DMS114 treated with DMSO at 0.1 percent for 48 hours (cell line): Measurements from ENCODE around the gene TSPYL4.

ENCODE experiments used
- DNase-seq: peaks from one replicate; lab custom pipeline; 2025; ENCODE audit not compliant: unreplicated experiment; lab: John Stamatoyannopoulos, UW

The TSPYL4 gene

DNA sequence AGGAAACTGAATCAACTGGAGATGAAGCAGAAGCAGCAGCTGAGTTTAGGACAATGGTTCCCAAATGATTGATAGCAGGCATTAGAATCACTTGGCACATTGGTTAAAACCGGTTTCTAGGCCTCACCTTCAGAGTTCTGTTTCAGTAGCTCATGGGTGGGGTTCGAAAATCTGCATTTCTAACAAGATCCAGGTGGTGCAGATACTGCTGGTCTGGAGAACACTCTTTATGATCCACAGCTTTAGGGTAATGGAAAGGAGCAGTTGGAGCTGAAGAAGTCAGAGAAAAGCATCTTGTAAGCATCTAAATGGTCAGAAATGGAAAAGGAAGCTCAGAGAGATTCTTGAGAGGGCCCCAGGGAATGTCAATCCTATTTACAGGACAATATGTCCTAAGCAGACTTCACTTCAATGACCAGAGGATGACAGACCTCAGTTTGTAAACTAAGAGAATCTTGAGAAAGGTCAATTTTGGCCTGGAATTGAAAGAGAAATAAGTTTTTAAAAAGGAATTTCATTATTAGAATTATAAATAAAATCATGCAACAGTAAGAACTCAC lies 17.4 kb upstream of the TSPYL4 start:
- DNase-seq, result no peak

DNA sequence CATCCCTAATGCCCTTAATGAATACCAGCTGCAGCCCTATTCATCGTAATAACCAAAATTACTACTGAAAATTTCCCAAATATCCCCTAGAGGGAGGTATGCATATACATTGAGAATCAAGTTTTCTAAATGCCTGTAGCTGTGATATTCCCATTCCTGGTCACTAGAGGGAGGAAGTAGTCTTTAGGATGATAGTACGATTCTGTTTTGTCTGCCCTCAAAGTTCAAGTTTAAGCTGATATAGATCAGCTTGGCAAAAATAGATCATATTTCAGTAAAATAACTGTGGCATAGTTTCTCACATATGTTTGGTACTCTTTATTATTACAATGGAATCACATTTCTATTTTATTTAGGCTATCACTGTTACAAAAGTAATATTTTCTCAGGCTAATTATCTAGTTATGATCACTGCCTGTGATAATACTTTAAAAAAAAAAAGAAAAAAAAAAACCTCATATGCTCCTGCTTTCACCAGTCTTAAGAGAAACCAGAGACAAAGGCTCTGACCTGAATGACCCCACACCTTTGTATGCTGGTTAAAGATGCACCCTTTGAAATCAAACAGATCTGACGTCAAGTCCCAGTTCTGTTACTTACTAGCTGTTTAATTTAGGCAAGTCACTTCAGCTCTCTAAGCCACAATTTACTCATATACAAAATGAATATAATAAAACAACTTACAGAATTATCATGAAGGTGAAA lies 14.9 kb upstream of the TSPYL4 start:
- peak; percentile 89 for DNase-seq

DNA sequence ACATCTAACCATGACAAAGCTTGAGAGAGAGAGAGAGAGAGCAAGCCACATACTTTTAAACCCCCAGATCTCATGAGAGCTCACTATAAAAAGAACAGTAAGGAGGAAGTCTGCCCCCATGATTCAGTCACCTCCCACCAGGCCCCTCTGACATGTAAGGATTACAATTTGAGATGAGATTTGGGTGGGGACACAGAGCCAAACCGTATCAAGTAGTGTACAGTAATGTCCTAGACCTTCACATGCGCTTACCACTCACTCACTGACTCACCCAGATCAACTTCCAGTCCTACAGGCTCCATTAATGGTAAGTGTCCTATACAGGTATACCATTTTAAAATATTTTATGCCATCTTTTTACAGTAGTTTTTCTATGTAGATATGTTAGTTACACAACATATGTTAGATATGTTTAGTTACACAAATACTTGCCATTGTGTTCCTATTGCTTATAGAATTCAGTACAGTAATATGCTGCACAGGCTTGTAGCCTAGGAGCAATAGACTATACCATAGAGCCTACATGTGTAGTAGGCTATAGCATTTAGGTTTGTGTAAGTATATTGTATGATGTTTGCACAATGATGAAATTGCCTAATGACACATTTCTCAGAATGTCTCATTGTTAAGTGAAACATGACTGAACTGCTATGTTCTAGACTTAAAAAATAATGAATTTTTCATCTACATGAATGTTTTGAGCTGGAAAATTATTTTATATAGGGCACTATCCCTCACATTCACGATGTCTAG lies 14.1 kb upstream of the TSPYL4 start:
- DNase-seq, result no peak

DNA sequence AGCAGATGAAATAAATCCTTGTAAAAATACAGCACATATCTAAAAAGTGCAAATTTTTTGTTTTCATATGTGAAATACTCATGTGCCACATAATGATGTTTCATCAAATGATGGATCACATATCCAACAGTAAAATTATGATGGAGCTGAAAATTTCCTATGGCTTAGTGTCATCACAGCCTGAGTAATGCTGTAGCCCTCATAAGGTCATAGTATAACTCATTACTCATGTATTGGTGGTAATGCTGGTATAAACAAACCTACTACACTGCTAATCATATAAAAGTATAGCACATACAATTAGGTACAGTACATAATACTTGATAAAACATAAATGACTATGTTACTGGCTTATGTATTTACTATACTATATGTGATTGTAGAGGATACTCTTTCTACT lies 12.9 kb upstream of the TSPYL4 start:
- DNase-seq, result no peak

DNA sequence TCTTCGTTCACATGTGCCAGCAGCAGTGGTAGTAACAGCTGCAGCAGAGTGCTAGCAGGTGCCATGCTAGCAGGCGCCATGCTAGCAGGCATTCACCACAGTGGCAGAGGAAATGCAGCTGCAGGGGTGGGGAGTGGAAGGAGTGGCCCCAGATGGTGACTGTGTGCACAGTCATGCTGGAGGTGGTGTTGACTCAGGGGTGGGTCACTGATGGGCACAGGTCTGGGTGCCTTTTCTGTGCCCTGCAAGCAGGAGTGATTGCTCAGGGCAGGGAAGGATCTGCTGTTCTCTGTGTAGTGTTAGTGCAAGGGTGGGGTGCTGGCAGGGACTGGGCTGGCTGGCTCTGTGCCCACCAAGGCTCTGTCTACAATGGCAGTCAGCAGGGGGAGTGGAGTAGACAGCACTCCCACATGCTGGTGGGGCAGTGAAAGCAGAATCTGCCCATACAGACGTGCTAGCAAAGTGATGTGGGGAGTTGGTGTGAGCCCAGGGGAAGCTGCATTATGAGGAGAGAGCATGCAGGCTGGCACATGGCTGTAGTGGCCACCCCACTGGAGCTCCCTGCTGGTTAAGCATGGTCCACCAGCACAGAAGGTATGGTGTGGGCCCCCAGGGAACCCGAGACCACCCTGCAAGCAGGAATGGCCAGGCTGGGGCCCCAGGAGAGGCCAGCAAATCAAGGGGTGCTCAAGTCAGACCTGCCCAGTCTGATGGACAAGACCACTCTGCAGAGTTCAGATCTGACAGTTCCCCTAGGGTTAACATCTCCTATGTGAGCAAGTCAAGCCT lies 11.4 kb upstream of the TSPYL4 start:
- DNase-seq, result no peak

DNA sequence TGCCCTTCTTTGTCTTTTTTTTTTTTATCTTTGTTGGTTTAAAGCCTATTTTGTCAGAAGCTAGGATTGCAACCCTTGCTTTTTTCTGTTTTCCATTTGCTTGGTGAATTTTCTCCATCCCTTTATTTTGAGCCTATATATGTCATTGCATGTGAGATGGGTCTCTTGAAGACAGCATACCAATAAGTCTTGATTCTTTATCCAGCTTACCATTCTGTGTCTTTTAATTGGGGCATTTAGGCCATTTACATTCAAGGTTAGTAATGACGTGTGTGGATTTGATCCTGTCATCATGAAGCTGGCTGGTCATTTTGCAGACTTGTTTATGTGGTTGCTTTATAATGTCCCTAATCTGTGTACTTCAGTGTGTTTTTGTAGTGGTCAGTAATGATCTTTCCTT lies 9.5 kb upstream of the TSPYL4 start:
- DNase-seq, result no peak

DNA sequence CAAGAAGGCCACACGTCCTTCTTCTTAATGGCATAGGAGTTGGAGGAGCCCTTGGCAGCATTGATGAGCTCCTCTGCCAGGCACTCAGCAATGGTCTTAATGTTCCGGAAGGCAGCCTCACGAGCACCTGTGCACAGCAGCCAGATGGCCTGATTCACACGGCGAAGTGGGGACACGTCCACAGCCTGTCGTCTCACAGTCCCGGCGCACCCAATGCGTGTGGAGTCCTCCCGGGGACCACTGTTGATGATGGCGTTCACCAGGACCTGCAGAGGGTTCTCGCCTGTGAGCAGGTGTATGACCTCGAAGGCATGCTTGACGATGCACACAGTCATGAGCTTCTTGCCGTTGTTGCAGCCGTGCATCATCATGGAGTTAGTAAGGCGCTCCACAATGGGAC lies 4.6 kb upstream of the TSPYL4 start:
- no peak for DNase-seq

DNA sequence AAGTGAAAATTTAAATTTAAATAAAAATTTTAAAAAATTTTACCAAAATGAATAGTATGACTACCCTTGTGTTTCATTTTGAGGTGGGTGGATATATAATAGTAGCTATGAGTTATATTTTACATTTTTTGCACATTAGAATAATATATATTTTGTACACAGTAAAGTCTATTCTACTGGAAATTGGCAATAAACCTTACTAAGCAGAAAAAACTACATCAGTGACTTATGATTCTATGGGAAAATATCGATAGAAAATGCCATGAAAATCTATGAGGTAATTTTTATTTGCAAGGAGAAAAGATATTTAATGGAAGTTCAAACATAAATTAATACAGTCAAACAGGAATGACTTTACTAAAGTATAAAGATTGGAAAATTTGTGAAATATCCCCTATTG lies 2.8 kb upstream of the TSPYL4 start:
- DNase-seq, result no peak

DNA sequence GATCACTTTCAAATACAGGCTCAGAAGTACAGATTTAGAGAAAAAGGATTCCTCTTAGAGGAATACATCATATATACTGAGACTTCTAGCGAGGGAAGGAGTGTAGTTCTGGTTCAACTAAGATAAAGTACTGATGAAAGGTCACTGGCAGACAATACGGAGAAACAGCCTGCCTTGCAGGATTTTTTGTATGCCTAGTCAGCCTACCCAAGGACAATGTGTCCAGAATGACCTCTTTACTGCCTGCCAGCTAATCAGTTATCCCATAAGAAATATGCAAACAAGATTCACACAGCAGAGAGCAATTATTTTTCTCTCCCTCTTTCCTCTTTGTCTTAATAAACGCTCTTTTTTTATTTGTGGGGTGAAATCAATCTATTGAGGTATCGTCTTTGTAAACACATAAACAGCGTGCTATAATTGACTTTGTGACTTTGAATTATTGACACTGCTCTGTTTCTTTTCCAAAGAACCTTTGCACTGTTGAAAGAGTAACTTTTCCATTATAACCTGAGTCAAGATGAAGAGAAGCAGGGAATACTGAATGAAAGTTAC lies 1.4 kb upstream of the TSPYL4 start:
- no peak for DNase-seq

DNA sequence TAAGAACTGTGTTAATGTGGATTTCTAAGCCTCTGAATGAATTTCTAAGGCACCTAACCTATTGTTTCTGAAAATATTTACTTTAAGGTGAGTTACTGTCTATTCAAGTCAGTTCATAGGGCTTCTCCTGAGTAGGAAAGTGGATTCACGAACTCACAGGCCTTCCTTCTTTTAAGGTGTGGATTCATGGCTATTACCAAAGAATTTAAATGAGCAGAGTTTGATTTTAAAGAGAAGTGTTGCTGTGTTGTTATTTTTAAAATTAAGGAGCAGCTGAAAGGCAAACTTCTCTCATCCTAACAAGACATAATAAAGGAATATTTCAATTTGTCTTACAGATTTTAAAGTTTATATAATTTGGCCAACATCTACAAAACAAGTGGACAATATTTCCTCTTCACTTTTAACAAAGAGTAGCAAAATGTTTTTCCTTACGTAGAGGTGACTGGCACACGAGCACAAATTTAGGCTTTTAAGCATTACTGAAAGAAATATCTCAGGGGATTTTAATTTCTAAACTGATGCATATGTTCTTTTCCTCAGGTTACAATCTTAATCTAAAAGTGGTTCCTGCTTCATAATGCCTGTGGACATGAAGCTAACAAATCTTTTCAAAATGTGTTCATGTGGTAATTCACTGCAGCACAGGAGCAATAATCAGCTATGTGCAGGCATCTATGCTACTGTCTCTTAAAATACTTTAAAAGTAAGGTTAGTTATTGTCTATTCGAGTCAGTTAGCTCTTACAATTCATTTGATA lies 602 bp upstream of the TSPYL4 start:
- DNase-seq, result no peak

DNA sequence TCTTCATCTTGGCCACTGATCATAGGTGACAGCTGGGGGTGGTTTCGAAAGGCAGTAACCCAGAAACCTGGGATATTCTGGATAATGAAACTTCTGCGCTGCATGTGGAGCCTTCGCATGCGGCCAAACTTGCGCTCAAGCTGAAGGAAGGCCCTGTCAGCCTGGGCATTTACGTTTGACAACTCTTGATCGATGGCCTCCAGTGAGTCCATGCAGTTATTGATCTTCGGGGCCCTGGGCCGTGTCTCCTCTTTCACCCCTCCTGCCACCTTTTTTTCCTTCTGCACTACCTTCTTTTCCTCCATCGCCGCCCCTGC lies 729 bp downstream of the TSPYL4 start:
- no peak for DNase-seq

DNA sequence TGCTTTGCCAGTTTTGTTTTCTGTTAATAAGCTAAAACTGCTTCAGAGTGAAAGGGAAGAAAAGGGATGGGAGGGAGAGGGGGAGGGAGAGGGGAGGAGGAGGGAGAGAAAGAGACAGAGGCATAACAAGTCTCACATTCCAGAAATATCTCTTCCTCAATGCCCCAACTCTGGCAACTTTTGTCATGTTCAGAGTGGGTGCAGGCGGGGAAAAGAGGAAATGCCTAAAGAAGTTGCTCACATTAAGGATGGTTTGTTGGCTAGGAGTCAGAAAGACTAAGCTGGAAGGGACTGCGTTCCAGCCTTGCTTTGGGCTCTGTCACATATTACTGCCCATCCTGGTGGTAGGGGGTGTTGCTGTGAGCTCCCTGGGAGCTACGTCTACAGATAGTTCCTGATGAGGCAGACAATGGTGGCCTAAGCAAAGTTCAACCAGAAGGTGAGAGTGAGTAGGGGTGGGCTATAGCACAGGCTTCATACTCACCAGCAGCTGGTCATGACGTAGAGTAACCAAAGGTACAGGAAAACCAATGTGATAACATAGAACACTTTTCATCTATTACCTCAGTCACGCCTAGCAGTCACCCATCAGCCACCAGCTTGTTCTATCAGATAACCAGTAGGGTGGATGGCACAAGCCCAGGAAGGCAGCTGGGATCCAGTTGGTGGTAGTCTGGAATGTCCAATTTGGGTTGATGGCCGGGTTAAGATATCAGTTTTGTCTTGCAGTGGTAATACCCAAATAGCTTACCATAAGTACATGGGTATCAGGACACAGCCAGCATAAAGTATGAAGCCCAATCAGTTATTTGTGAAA lies 2.1 kb downstream of the TSPYL4 start:
- DNase-seq, result no peak

DNA sequence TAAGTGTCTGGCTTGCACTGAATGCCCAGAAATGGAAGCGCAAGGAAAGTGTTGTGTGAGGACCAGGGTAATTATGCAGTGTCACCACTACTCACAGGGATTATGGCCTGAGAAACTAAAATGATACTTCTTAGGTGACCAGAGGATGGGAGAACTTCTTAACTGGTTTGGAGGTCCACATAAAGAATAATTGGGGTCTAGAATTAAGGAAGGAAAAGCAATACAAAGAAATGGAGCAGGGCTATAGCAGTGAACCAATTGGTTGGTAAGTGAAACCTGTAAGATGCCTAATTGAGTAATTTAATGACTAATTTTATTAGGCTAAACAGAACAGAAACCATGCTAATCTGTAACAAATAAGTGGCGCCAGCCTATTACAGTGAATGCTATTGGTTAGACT lies 5.3 kb downstream of the TSPYL4 start:
- DNase-seq, result no peak

DNA sequence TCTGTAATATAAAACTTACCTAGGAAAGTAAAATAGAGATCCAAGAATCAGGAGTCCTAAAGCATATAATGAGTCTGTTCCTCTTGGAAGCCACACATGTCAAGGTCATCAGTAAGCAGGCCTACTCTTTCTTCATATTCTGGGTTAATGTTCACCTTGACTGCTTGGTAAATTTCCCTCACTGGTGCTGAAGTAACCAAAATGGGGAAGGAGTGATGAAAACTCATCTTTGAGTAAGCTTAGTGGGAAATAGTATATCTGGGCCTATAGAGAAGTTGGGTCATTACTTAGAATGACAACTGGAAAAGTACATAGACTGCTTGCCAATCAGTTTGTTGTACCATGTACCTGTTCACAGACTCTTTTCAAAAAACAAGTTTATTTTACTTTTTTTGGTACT lies 6.6 kb downstream of the TSPYL4 start:
- no peak for DNase-seq

DNA sequence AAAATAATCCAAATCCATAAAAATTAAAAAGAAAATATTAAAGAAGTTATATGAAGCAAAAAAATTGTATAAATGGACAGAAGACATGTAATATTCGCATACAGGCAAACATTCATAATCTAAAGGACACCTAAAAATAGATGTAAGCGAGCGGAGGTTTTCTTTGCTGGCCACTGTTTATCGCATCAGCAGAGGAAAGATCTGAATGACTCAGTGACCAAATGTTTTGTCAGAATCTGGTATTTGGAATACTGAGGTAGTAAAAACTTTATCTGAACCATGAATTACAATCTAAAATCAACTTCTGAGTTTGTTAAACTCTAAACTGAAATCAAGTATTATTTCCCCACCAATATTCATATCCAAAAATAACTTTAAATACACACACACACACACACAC lies 7.8 kb downstream of the TSPYL4 start:
- no peak for DNase-seq

DNA sequence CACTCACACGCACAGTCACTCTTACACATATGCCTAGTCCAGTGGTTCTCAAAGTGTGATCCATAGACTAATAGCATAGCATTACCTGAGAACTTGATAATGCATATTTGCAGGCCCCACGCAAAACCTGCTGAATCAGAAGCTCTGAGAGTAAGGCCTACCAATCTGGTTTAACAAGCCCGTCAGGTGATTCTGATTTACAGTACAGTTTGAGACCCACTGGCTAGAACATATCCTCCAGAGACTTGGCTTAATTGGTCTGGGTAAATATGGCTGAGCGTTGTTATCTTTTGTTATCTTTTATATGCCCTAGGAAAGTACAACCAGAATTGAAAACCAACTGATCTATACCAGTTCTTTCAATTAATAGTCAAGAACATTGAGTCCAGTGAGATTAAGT lies 9.6 kb downstream of the TSPYL4 start:
- no peak for DNase-seq

DNA sequence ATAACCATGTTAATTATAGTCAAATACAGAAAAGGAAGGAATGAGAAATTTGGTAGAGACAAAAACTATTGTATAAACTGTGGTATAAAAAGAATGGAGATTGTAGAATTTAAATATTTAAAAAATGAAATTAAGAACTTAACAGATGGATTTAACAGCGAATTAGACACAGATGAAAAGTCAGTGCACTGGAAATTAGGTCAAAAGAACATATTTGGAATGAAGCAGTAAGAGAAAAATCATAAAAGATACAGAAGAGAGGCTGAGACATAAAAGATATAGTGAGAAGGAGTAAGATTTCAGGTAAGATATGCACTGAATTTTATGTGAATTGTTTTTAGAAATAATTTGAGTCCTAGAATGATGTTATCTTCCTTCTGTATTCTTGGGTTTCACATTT lies 14.0 kb downstream of the TSPYL4 start:
- DNase-seq, result no peak

DNA sequence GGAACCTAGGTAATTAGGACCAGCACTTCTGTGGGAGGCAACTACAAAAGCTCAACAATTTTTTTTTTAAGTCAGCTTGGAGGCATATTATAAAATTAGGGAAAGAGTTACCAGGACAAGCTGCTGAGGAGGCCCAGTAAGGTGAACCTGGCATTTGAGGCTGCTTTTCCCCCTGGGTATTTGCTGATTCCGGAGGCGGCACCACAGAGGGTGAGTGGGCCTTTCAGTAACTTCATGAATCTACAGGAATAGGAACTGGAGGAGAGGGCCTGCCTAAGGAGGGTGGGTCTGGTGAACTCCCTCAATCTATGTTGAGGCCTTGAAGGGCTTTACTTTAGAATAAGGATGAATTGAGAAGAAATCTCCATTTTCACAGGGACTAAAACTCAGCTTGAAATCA lies 14.6 kb downstream of the TSPYL4 start:
- DNase-seq, result no peak

DNA sequence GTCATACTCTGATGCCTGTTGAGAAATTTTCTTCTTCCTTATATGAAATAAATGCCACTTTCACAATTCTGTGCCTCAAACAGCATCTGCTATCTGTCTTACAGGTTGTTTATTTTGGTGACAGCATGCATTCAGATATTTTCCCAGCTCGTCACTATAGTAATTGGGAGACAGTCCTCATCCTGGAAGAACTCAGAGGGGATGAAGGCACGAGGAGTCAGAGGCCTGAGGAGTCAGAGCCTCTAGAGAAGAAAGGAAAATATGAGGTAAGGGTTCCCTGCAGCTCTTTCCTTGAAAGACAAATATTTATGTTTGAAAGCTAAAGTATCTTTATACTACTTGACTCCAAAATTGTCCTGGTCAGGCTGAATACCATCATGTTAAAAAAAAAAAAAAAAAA lies 15.8 kb downstream of the TSPYL4 start:
- no peak for DNase-seq

DNA sequence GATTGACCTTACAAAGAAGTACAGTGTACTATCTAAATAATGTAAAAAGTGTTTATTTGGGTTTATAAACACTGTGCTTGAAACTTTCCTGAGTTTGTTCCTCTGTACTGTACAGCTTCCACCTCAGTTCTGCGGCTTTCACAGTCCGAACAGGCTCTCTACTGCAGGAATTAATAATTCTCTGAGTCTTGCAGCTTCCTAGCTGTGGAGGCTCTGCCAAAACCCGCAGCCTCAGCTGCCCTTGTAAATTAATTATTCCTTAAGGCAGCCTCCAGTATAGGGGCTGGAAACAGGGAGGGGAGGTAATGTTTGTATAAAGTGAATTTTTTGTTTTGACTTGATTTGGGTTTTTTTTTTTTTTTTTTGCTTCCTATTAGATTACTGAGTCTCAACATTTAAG lies 19.2 kb downstream of the TSPYL4 start:
- no peak for DNase-seq
